Progenitor cell of endocrine pancreas (in vitro differentiated cells): ENCODE measurements around the gene TFIP11. TPM values are rescaled to one million over a fixed set of nuclear protein-coding genes. Genes with fewer than 3 reads are reported as not detected.
A peak's percentile ranks its signal among the peaks of the same experiment; 100 is the strongest.

Experiments used
- DNase-seq: peaks from one replicate; pipeline ENCODE4 v3.0.0; 2021; ENCODE audit warnings: low spot score; ENCODE audit not compliant: unreplicated experiment
- H3K27ac Mint-ChIP-seq: 2 replicates; pipeline ENCODE4 v1.8.0; 2021; ENCODE audit warnings: mild to moderate bottlenecking, moderate library complexity, mixed read lengths
- H3K27me3 Mint-ChIP-seq: 2 replicates; pipeline ENCODE4 v1.8.0; 2021; ENCODE audit warnings: mixed read lengths
- H3K36me3 Mint-ChIP-seq: 2 replicates; pipeline ENCODE4 v1.8.0; 2022; ENCODE audit warnings: mixed read lengths; ENCODE audit not compliant: insufficient read depth
- H3K4me1 Mint-ChIP-seq: 2 replicates; pipeline ENCODE4 v1.8.0; 2021; ENCODE audit warnings: low read depth, mixed read lengths
- H3K4me3 Mint-ChIP-seq: 2 replicates; pipeline ENCODE4 v1.8.0; 2021; ENCODE audit warnings: low read depth, mild to moderate bottlenecking, moderate library complexity, mixed read lengths
- H3K9me3 Mint-ChIP-seq: 2 replicates; pipeline ENCODE4 v1.8.0; 2021; ENCODE audit warnings: low read depth, mixed read lengths
- long read RNA-seq: library from polyadenylated mRNA; unstranded; transcript quantifications from one replicate; pipeline ENCODE4 v2.0.0, GENCODE V29; 2020
- total RNA-seq: library from RNA; stranded (reverse); gene quantifications from 2 replicates; pipeline ENCODE4 v1.2.1, GENCODE V29; 2021
- TF ChIP-seq, protein P1 (sequence below): fragments of 200-600 bp; sonication (generic); IDR thresholded peaks from one replicate; pipeline ENCODE4 v1.5.0; 2021; ENCODE audit warnings: antibody characterized with exemption, mild to moderate bottlenecking; ENCODE audit not compliant: unreplicated experiment

TFIP11 gene
- 36.4 and 38.7 TPM in 2 replicates for total RNA-seq
- long read RNA-seq, transcript TFIP11-204 (15 exons, 3,586 nt): major isoform, 232 of 307 reads
- long read RNA-seq, transcript TFIP11-203 (14 exons, 2,974 nt): minor isoform, 8 of 307 reads
- long read RNA-seq, partial matches to known transcripts: 17 of 307 reads
- long read RNA-seq, other reads (novel, unspliced or antisense): 45 of 307 reads

DNA sequence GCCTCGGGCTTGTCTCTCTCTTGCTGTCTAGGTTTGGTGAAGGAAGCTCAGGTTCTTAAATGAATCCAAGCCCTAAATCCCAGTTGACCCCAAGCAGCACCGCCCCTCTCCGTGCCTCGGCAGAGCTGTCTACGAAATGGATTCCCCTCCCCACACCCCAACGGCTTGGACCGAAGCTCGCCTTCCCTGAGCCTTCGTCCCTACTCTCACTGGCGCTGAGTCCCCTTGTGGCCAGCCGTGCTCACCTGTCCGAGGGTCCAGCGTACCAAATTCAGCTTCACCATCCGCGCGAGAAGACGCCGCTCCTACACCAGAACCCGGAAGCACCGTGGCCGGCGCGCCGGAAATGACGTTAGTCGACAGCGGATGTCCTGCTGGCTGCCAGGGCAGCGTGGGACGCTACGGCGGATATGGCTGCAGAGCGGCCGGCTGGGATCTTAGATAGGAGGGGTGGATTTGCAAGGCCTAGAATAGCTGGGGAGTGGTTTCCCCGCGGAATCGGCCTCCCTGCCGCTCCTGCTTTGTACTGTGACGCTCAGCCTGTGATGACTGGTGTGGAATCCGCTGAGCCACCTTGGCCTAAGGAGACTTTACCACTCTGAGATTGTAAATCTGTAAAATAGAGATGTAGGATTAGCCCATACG, at the start of gene TFIP11:
Gene TFIP11 (minus strand): TSS at position 325 of the 645 bp plus-strand sequence. CDS start 2,201 bp downstream, outside the sequence.
- DNase-seq: peak; percentile 90
- TF ChIP-seq, protein P1, sequence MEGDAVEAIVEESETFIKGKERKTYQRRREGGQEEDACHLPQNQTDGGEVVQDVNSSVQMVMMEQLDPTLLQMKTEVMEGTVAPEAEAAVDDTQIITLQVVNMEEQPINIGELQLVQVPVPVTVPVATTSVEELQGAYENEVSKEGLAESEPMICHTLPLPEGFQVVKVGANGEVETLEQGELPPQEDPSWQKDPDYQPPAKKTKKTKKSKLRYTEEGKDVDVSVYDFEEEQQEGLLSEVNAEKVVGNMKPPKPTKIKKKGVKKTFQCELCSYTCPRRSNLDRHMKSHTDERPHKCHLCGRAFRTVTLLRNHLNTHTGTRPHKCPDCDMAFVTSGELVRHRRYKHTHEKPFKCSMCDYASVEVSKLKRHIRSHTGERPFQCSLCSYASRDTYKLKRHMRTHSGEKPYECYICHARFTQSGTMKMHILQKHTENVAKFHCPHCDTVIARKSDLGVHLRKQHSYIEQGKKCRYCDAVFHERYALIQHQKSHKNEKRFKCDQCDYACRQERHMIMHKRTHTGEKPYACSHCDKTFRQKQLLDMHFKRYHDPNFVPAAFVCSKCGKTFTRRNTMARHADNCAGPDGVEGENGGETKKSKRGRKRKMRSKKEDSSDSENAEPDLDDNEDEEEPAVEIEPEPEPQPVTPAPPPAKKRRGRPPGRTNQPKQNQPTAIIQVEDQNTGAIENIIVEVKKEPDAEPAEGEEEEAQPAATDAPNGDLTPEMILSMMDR: peak; percentile 51
- H3K36me3 Mint-ChIP-seq: peaks cover 9% of the 10 kb centered on the region

DNA sequence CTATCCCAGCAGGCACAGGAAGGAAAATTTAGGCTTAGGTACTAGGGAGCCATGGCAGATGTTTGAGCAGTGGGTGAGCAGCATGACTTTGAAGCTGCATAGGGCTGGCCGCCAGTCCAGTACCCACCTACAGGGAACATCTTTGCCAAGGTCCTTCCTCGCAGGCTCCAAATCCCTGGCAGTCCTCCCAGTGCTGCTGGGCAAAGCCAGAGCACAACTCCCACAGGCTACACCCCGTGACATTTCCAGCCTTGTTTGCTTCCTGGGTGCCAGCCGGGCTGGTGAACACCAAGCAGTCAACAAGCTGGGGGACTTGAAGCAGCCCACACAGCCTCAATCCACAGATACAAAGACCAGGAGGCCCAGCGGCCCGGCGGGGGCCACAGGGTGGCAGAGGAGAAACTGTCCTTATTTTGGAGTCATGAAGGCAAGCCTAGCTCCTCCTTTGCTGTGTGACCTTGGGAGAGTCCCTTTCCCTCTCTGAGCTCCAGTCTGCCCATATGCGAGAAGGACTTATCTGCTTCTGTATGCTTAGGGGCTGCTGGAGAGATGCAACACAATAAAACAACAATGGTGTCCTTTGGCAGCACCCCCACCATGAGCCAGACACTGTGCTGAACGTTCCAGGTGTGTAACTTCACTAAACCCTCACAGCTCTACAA, 49.6 kb upstream of the TFIP11 start:
- Mint-ChIP-seq H3K4me3 (no peak overlapping the region), H3K36me3 (no peaks in the 10 kb centered on the region), H3K4me1 (peaks cover 3% of the 10 kb centered on the region), H3K9me3 (no peaks in the 10 kb centered on the region), H3K27me3 (no peaks in the 10 kb centered on the region), H3K27ac (no peak overlapping the region)
- TF ChIP-seq, protein P1: no peak
- no peak for DNase-seq

More for the DNA sequence above, at the start of gene TFIP11:
- Mint-ChIP-seq H3K4me3 (peak within 1 kb of the TSS; percentile 99), H3K9me3 (no peaks in the 10 kb centered on the region), H3K4me1 (peaks cover 31% of the 10 kb centered on the region), H3K27me3 (no peaks in the 10 kb centered on the region), H3K27ac (peak within 1 kb of the TSS; percentile 99)

- H3K27me3 Mint-ChIP-seq: no peaks in the 10 kb centered on the region
- no peak overlapping the region for H3K27ac Mint-ChIP-seq
- no peaks in the 10 kb centered on the region for H3K36me3 Mint-ChIP-seq
- H3K4me1 Mint-ChIP-seq: peaks cover 3% of the 10 kb centered on the region
- H3K4me3 Mint-ChIP-seq: no peak overlapping the region
- TF ChIP-seq, protein P1: no peak
- no peaks in the 10 kb centered on the region for H3K9me3 Mint-ChIP-seq
- no peak for DNase-seq
Measured at GRCh38 chr22:26559961-26560575, 47.8 kb upstream of the TFIP11 start.

GRCh38 chr22:26558248-26558895, 46.1 kb upstream of the TFIP11 start:
- H3K27ac Mint-ChIP-seq: peak overlapping the region; percentile 1
- H3K4me3 Mint-ChIP-seq: no peak overlapping the region
- TF ChIP-seq, protein P1: no peak
- H3K36me3 Mint-ChIP-seq: no peaks in the 10 kb centered on the region
- H3K4me1 Mint-ChIP-seq: peaks cover 3% of the 10 kb centered on the region
- DNase-seq: no peak
- no peaks in the 10 kb centered on the region for H3K27me3 Mint-ChIP-seq
- H3K9me3 Mint-ChIP-seq: no peaks in the 10 kb centered on the region

DNA sequence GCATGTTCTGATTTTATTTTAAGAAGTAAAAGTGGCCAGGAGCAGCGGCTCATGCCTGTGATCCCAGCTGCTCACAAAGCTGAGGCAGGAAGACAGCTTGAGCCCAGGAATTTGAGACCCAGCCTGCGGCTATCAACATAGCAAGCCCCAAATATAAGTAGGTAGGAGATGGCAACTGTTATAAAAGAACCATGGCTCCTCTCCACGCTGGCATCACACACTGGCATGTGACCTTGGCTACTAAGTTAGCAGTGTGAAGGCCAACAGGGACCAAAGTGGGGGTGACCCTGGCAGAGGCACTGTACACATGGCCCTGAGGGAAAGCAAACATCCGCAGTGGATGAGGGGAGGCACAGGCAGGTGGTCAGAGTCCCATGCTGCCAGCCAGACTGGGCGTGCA, 44.6 kb upstream of the TFIP11 start:
- H3K27me3 Mint-ChIP-seq: no peaks in the 10 kb centered on the region
- H3K9me3 Mint-ChIP-seq: no peaks in the 10 kb centered on the region
- H3K36me3 Mint-ChIP-seq: no peaks in the 10 kb centered on the region
- peaks cover 3% of the 10 kb centered on the region for H3K4me1 Mint-ChIP-seq
- TF ChIP-seq, protein P1: no peak
- DNase-seq: no peak
- H3K4me3 Mint-ChIP-seq: no peak overlapping the region
- H3K27ac Mint-ChIP-seq: no peak overlapping the region
